Activated naive CD4-positive, alpha-beta T cell treated with anti-CD3 and anti-CD28 coated beads for 36 hours (primary cell): ENCODE results near the gene PHLDA1. TPM values are rescaled to one million over a fixed set of nuclear protein-coding genes. Genes with fewer than 3 reads are reported as not detected.

ENCODE experiments used
- CTCF ChIA-PET: fragments of 350-600 bp; sonication (Branson Sonifier 250); formaldehyde crosslinking; loops from one replicate; lab custom pipeline; 2021; ENCODE audit warnings: antibody characterized with exemption; lab: Charles Lee
- DNase-seq: peaks from one replicate; pipeline ENCODE4 v3.0.0-alpha.2; 2020
- H3K27ac Mint-ChIP-seq: one replicate; pipeline ENCODE4 v1.8.0; 2021; ENCODE audit warnings: mild to moderate bottlenecking, mixed read lengths
- H3K27me3 Mint-ChIP-seq: one replicate; pipeline ENCODE4 v1.8.0; 2021; ENCODE audit warnings: low read depth, mixed read lengths
- H3K36me3 Mint-ChIP-seq: one replicate; pipeline ENCODE4 v1.8.0; 2021; ENCODE audit warnings: low read depth, mixed read lengths
- H3K4me1 Mint-ChIP-seq: one replicate; pipeline ENCODE4 v1.8.0; 2021; ENCODE audit warnings: low read depth, mixed read lengths
- H3K4me3 Mint-ChIP-seq: one replicate; pipeline ENCODE4 v1.8.0; 2021; ENCODE audit warnings: mild to moderate bottlenecking, moderate library complexity, mixed read lengths
- H3K9me3 Mint-ChIP-seq: one replicate; pipeline ENCODE4 v1.8.0; 2021; ENCODE audit warnings: mixed read lengths
- intact Hi-C: fragments of 100-400 bp; cut with micrococcal nuclease; formaldehyde crosslinking; loops from one replicate; pipeline ENCODE4 v1.15.1; 2023
- total RNA-seq, 2 experiments: library from RNA; stranded (reverse); gene quantifications; one replicate each; pipeline ENCODE4 v1.2.3, GENCODE V29; 2021

The PHLDA1 gene
- total RNA-seq, 2 experiments from 2014 or later: 2.7 to 2.8 TPM

GRCh38 chr12:76010732-76011458 lies 20.7 kb downstream of the PHLDA1 start:
- Mint-ChIP-seq H3K9me3 (no peaks in the 10 kb centered on the region), H3K27me3 (peaks cover 4% of the 10 kb centered on the region), H3K4me3 (no peak overlapping the region), H3K36me3 (no peaks in the 10 kb centered on the region), H3K27ac (no peak overlapping the region), H3K4me1 (peaks cover 9% of the 10 kb centered on the region)
- DNase-seq: no peak
- CTCF ChIA-PET: interaction anchor here (0.7 kb wide), 1 partner anchor 608 kb away, joined by 3 read pairs; no protein-coding TSS in a partner anchor
- intact Hi-C loops: no loop called here

GRCh38 chr12:76008428-76008827 lies 23.1 kb downstream of the PHLDA1 start:
- Mint-ChIP-seq H3K4me1 (no peaks in the 10 kb centered on the region), H3K9me3 (peaks cover 4% of the 10 kb centered on the region), H3K27me3 (no peaks in the 10 kb centered on the region), H3K36me3 (no peaks in the 10 kb centered on the region), H3K4me3 (no peak overlapping the region), H3K27ac (no peak overlapping the region)
- DNase-seq: no peak
- intact Hi-C loops: no loop called here
- CTCF ChIA-PET: no interaction called here

- Mint-ChIP-seq H3K27ac (no peak overlapping the region), H3K36me3 (no peaks in the 10 kb centered on the region), H3K4me3 (no peak overlapping the region), H3K27me3 (no peaks in the 10 kb centered on the region), H3K4me1 (no peaks in the 10 kb centered on the region), H3K9me3 (peaks cover 4% of the 10 kb centered on the region)
- intact Hi-C loops: no loop called here
- CTCF ChIA-PET: no interaction called here
- no peak for DNase-seq
These were observed 23.9 kb downstream of the PHLDA1 start for GRCh38 chr12:76007640-76008039.

GRCh38 chr12:76006028-76006925 lies 25.3 kb downstream of the PHLDA1 start:
- Mint-ChIP-seq H3K9me3 (peaks cover 4% of the 10 kb centered on the region), H3K4me1 (no peaks in the 10 kb centered on the region), H3K27ac (no peak overlapping the region), H3K4me3 (no peak overlapping the region), H3K27me3 (no peaks in the 10 kb centered on the region), H3K36me3 (no peaks in the 10 kb centered on the region)
- no peak for DNase-seq
- intact Hi-C loops: no loop called here
- CTCF ChIA-PET: interaction anchor here (0.6 kb wide), 1 partner anchor 13 kb away, joined by 3 read pairs; no protein-coding TSS in a partner anchor

GRCh38 chr12:76003355-76003638 lies 28.3 kb downstream of the PHLDA1 start:
- no peak overlapping the region for H3K27ac Mint-ChIP-seq
- H3K4me1 Mint-ChIP-seq: no peaks in the 10 kb centered on the region
- H3K9me3 Mint-ChIP-seq: peaks cover 4% of the 10 kb centered on the region
- H3K36me3 Mint-ChIP-seq: no peaks in the 10 kb centered on the region
- CTCF ChIA-PET: no interaction called here
- H3K27me3 Mint-ChIP-seq: no peaks in the 10 kb centered on the region
- DNase-seq: no peak
- H3K4me3 Mint-ChIP-seq: no peak overlapping the region
- intact Hi-C loops: no loop called here

GRCh38 chr12:76002598-76003354 lies 28.8 kb downstream of the PHLDA1 start:
- intact Hi-C loops: no loop called here

GRCh38 chr12:75998292-75999063 lies 33.1 kb downstream of the PHLDA1 start:
- intact Hi-C loops: no loop called here
- Mint-ChIP-seq H3K9me3 (no peaks in the 10 kb centered on the region), H3K4me3 (no peak overlapping the region), H3K36me3 (no peaks in the 10 kb centered on the region), H3K27me3 (no peaks in the 10 kb centered on the region), H3K4me1 (peaks cover 10% of the 10 kb centered on the region), H3K27ac (no peak overlapping the region)
- no peak for DNase-seq
- CTCF ChIA-PET: no interaction called here

More at GRCh38 chr12:76002598-76003354, 28.8 kb downstream of the PHLDA1 start:
- Mint-ChIP-seq H3K36me3 (no peaks in the 10 kb centered on the region), H3K4me1 (no peaks in the 10 kb centered on the region), H3K9me3 (peaks cover 4% of the 10 kb centered on the region), H3K27me3 (no peaks in the 10 kb centered on the region), H3K4me3 (no peak overlapping the region), H3K27ac (no peak overlapping the region)
- no peak for DNase-seq
- CTCF ChIA-PET: no interaction called here

GRCh38 chr12:75997658-75998057 lies 33.9 kb downstream of the PHLDA1 start:
- no peaks in the 10 kb centered on the region for H3K27me3 Mint-ChIP-seq
- no peak overlapping the region for H3K27ac Mint-ChIP-seq
- H3K4me1 Mint-ChIP-seq: peaks cover 12% of the 10 kb centered on the region
- H3K9me3 Mint-ChIP-seq: no peaks in the 10 kb centered on the region
- intact Hi-C loops: no loop called here
- no peak for DNase-seq
- CTCF ChIA-PET: no interaction called here
- no peaks in the 10 kb centered on the region for H3K36me3 Mint-ChIP-seq
- H3K4me3 Mint-ChIP-seq: no peak overlapping the region

- CTCF ChIA-PET: no interaction called here
- no peak for DNase-seq
- intact Hi-C loops: no loop called here
- no peaks in the 10 kb centered on the region for H3K27me3 Mint-ChIP-seq
- peaks cover 12% of the 10 kb centered on the region for H3K4me1 Mint-ChIP-seq
- no peaks in the 10 kb centered on the region for H3K36me3 Mint-ChIP-seq
- H3K9me3 Mint-ChIP-seq: no peaks in the 10 kb centered on the region
- H3K4me3 Mint-ChIP-seq: no peak overlapping the region
- no peak overlapping the region for H3K27ac Mint-ChIP-seq
These were observed 34.6 kb downstream of the PHLDA1 start for GRCh38 chr12:75996861-75997447.

GRCh38 chr12:75995691-75996090 lies 35.9 kb downstream of the PHLDA1 start:
- Mint-ChIP-seq H3K36me3 (no peaks in the 10 kb centered on the region), H3K9me3 (no peaks in the 10 kb centered on the region), H3K4me1 (peaks cover 17% of the 10 kb centered on the region), H3K4me3 (no peak overlapping the region), H3K27ac (no peak overlapping the region), H3K27me3 (no peaks in the 10 kb centered on the region)
- CTCF ChIA-PET: interaction anchor here (0.5 to 0.6 kb wide), 2 partner anchors 24 to 278 kb away, joined by 3 read pairs; no protein-coding TSS in a partner anchor
- no peak for DNase-seq
- intact Hi-C loops: no loop called here

GRCh38 chr12:75994069-75994740 lies 37.4 kb downstream of the PHLDA1 start:
- Mint-ChIP-seq H3K9me3 (no peaks in the 10 kb centered on the region), H3K4me1 (peaks cover 17% of the 10 kb centered on the region), H3K27me3 (no peaks in the 10 kb centered on the region), H3K36me3 (no peaks in the 10 kb centered on the region), H3K4me3 (no peak overlapping the region), H3K27ac (no peak overlapping the region)
- CTCF ChIA-PET: interaction anchor here (1.1 to 1.2 kb wide), 2 partner anchors 37 kb away, joined by 3 to 4 read pairs; partner anchors contain the start of gene PHLDA1
- intact Hi-C loops: loop anchor here (1.0 kb wide), 3 partner anchors 15 to 50 kb away; no protein-coding TSS in a partner anchor
- DNase-seq: no peak
